Smooth muscle cell (in vitro differentiated cells): ENCODE measurements around the gene TLE3. TPM values are rescaled to one million over a fixed set of nuclear protein-coding genes. Genes with fewer than 3 reads are reported as not detected.
"Not testable (repeated sequence)": the region's sequence is repeated elsewhere in the genome, so short reads cannot be mapped to it uniquely, and the experiment has no call there.

ENCODE experiments used
- DNase-seq: peaks from one replicate; lab custom pipeline; 2025; ENCODE audit not compliant: unreplicated experiment; lab: John Stamatoyannopoulos, UW
- H2AFZ ChIP-seq: fragments of 200-600 bp; sonication (generic); 2 replicates; pipeline ENCODE4 v1.6.0; 2016; ENCODE audit warnings: antibody characterized with exemption, low read depth, mild to moderate bottlenecking
- H3F3A ChIP-seq: fragments of 200-600 bp; sonication (generic); 2 replicates; pipeline ENCODE4 v1.6.0; 2017; ENCODE audit warnings: antibody characterized with exemption, low read depth
- H3K27ac ChIP-seq: fragments of 200-600 bp; sonication (generic); 2 replicates; pipeline ENCODE4 v1.5.1; 2016; ENCODE audit warnings: low read depth, mild to moderate bottlenecking
- H3K27me3 ChIP-seq: fragments of 200-600 bp; sonication (generic); 2 replicates; pipeline ENCODE4 v1.6.1; 2016; ENCODE audit warnings: low read depth, mild to moderate bottlenecking
- H3K36me3 ChIP-seq: fragments of 200-600 bp; sonication (generic); 2 replicates; pipeline ENCODE4 v1.5.1; 2016; ENCODE audit warnings: low read depth
- H3K4me1 ChIP-seq: fragments of 200-600 bp; sonication (generic); 2 replicates; pipeline ENCODE4 v1.5.1; 2016; ENCODE audit warnings: low read depth
- H3K4me2 ChIP-seq: fragments of 200-600 bp; sonication (generic); 2 replicates; pipeline ENCODE4 v1.6.0; 2016; ENCODE audit warnings: mild to moderate bottlenecking
- H3K4me3 ChIP-seq: fragments of 200-600 bp; sonication (generic); 2 replicates; pipeline ENCODE4 v1.5.1; 2016; ENCODE audit warnings: mild to moderate bottlenecking
- H3K79me2 ChIP-seq: fragments of 200-600 bp; sonication (generic); 2 replicates; pipeline ENCODE4 v1.6.0; 2016; ENCODE audit warnings: low read depth, mild to moderate bottlenecking
- H3K9ac ChIP-seq: fragments of 200-600 bp; sonication (generic); 2 replicates; pipeline ENCODE4 v1.6.0; 2016; ENCODE audit warnings: low read depth
- H3K9me3 ChIP-seq: fragments of 200-600 bp; sonication (generic); replicated peaks from 2 replicates; pipeline ENCODE4 v1.5.1; 2016; ENCODE audit warnings: low read depth
- H4K20me1 ChIP-seq: fragments of 200-600 bp; sonication (generic); 2 replicates; pipeline ENCODE4 v1.6.0; 2016; ENCODE audit warnings: low read depth
- WGBS: methylation state at CpG from one replicate; pipeline ENCODE4 v1.1.7; 2016; ENCODE audit warnings: low lambda C conversion rate; 5-methylcytosine and 5-hydroxymethylcytosine counted together
- polyA plus RNA-seq: library from polyadenylated mRNA; unstranded; fragments of >200 nt; fragmentation: Nextera tagmentation; extraction: Ambion mirVana; gene quantifications from 2 replicates; pipeline ENCODE4 v1.2.1, GENCODE V29; 2016
- total RNA-seq: library from RNA; depleted of rRNA; stranded (reverse); fragments of >200 nt; gene quantifications from 2 replicates; pipeline ENCODE4 v1.2.3, GENCODE V29; 2014
- TF ChIP-seq, protein P1 (sequence below): fragments of 200-600 bp; sonication (generic); IDR thresholded peaks from 2 replicates; pipeline ENCODE4 v1.5.1; 2017; ENCODE audit warnings: borderline replicate concordance, mild to moderate bottlenecking, antibody characterized with exemption; ENCODE audit not compliant: insufficient read depth, poor library complexity, severe bottlenecking

Gene TLE3
- total and polyA plus RNA-seq, 2 experiments from 2014 or later: 50.9 to 53.2 TPM

DNA sequence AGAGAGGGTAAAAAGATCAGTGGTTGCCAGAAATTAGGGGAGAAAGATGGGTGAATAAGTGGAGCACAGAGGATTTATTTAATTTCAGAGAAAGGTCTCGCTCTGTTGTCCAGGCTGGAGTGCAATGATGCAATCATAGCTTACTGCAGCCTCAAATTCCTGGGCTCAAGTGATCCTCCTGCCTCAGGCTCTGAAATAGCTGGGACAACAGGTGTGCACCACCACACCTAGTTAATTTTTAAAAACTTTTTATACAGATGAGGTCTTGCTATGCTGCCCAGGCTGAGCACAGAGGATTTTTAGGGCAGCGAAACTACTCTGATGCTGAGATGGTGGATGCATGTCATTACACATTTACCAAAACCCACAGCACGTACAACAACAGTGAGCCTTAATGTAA lies 20.9 kb upstream of the TLE3 start:
- 93% methylated on average over 3 of the region's 3 CpGs for WGBS
- H3K27ac ChIP-seq: no peak overlapping the region
- no peaks in the 10 kb centered on the region for H3K79me2 ChIP-seq
- DNase-seq: no peak
- peaks cover 7% of the 10 kb centered on the region for H3K4me1 ChIP-seq
- H3K4me2 ChIP-seq: no peak overlapping the region
- no peak overlapping the region for H2AFZ ChIP-seq
- no peak overlapping the region for H3K4me3 ChIP-seq
- H3K36me3 ChIP-seq: no peaks in the 10 kb centered on the region
- TF ChIP-seq, protein P1, sequence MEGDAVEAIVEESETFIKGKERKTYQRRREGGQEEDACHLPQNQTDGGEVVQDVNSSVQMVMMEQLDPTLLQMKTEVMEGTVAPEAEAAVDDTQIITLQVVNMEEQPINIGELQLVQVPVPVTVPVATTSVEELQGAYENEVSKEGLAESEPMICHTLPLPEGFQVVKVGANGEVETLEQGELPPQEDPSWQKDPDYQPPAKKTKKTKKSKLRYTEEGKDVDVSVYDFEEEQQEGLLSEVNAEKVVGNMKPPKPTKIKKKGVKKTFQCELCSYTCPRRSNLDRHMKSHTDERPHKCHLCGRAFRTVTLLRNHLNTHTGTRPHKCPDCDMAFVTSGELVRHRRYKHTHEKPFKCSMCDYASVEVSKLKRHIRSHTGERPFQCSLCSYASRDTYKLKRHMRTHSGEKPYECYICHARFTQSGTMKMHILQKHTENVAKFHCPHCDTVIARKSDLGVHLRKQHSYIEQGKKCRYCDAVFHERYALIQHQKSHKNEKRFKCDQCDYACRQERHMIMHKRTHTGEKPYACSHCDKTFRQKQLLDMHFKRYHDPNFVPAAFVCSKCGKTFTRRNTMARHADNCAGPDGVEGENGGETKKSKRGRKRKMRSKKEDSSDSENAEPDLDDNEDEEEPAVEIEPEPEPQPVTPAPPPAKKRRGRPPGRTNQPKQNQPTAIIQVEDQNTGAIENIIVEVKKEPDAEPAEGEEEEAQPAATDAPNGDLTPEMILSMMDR: no peak
- no peaks in the 10 kb centered on the region for H3K9me3 ChIP-seq
- H3K9ac ChIP-seq: no peak overlapping the region
- H4K20me1 ChIP-seq: no peaks in the 10 kb centered on the region
- peaks cover 7% of the 10 kb centered on the region for H3F3A ChIP-seq
- no peaks in the 10 kb centered on the region for H3K27me3 ChIP-seq

DNA sequence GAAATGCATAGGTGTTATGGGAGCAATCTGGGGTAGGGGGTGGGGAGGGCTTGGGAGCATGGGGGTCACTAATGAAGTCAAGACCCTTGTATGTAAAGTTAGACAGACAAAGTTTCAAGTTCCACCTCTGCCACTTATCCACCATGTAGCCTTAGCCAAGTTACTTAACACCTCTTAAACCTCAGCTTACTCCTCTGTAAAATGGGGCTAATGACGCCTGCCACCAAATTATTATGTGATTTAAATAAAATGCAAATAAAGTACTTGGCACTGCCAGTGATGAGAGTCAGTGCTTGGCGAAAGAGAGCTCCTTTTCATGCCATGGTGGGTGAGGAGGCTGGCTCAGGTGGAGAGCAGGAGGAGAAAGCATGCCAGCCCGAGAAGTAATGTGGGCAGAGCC lies 18.6 kb upstream of the TLE3 start:
- H3K27me3 ChIP-seq: no peaks in the 10 kb centered on the region
- TF ChIP-seq, protein P1: no peak
- no peak overlapping the region for H2AFZ ChIP-seq
- no peak overlapping the region for H3K27ac ChIP-seq
- no peaks in the 10 kb centered on the region for H3K79me2 ChIP-seq
- peaks cover 15% of the 10 kb centered on the region for H3K4me1 ChIP-seq
- no peaks in the 10 kb centered on the region for H3F3A ChIP-seq
- H3K4me3 ChIP-seq: no peak overlapping the region
- no peaks in the 10 kb centered on the region for H3K9me3 ChIP-seq
- WGBS: 93% methylated on average over 3 of the region's 3 CpGs
- no peak overlapping the region for H3K4me2 ChIP-seq
- DNase-seq: no peak
- no peaks in the 10 kb centered on the region for H4K20me1 ChIP-seq
- H3K36me3 ChIP-seq: no peaks in the 10 kb centered on the region
- H3K9ac ChIP-seq: no peak overlapping the region

DNA sequence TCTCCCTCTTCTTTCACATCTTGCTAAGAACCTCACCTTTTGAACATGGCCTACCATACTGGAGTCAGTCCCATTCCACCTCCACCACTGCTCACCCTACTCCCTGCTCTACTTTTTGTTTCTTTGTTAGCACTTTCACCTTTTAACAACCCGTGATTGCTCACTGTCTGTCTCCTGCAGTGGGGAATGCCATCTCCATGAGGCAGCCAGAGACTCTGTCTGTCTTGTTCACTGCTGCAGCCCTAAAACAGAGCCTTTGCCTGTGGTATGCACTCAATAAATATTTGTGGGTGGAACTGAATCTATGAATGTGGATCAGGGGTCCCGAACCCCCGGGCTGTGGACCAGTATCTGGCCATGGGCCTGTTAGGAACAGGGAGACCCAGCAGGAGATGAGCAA lies 16.5 kb upstream of the TLE3 start:
- Histone ChIP-seq H4K20me1 (no peaks in the 10 kb centered on the region), H3K4me1 (peaks cover 27% of the 10 kb centered on the region), H3K9me3 (no peaks in the 10 kb centered on the region), H3K4me3 (no peak overlapping the region), H3K4me2 (peak overlapping the region; percentile 7), H3K27ac (peak overlapping the region; percentile 42), H2AFZ (no peak overlapping the region), H3F3A (no peaks in the 10 kb centered on the region), H3K27me3 (no peaks in the 10 kb centered on the region), H3K36me3 (no peaks in the 10 kb centered on the region), H3K79me2 (no peaks in the 10 kb centered on the region), H3K9ac (no peak overlapping the region)
- TF ChIP-seq, protein P1: no peak
- DNase-seq: no peak
- 2% methylated on average over 3 of the region's 3 CpGs for WGBS

DNA sequence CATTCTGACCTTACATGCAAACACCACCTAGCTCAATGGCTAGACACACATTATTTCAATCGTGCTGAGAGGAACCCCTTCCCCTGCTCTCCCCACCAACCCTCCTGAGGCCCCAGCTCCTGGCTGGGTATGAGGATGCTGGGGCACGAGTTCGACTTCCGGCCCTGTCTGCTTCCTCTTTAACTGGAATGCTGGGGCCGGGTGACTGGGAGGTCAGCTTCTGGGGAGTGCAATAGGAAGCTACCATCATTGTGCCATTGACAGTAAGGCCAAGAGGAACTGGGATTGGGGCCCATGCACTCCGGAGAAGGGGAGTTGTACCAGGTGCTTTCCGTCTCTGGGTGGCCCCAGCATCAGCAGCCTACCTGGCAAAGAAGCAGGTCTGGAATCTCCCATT lies 15.6 kb upstream of the TLE3 start:
- Histone ChIP-seq H2AFZ (no peak overlapping the region), H3K4me1 (peaks cover 27% of the 10 kb centered on the region), H3K9ac (no peak overlapping the region), H3K4me3 (no peak overlapping the region), H3K79me2 (no peaks in the 10 kb centered on the region), H4K20me1 (no peaks in the 10 kb centered on the region), H3K27ac (no peak overlapping the region), H3K27me3 (no peaks in the 10 kb centered on the region), H3K4me2 (no peak overlapping the region), H3F3A (no peaks in the 10 kb centered on the region), H3K36me3 (no peaks in the 10 kb centered on the region), H3K9me3 (no peaks in the 10 kb centered on the region)
- WGBS: 95% methylated on average over 7 of the region's 7 CpGs
- no peak for DNase-seq
- TF ChIP-seq, protein P1: no peak

DNA sequence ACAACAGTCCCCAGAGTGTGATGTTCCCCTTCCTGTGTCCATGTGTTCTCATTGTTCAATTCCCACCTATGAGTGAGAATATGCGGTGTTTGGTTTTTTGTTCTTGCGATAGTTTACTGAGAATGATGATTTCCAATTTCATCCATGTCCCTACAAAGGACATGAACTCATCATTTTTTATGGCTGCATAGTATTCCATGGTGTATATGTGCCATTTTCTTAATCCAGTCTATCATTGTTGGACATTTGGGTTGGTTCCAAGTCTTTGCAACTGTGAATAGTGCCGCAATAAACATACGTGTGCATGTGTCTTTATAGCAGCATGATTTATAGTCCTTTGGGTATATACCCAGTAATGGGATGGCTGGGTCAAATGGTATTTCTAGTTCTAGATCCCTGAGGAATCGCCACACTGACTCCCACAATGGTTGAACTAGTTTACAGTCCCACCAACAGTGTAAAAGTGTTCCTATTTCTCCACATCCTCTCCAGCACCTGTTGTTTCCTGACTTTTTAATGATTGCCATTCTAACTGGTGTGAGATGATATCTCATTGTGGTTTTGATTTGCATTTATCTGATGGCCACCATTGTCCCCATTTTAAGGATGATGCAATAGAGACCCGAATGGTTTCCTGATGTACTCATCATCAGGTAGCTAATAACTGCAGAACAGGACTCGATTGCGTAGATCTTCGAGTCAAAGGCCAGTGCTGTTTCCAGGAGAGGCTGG lies 15.0 kb upstream of the TLE3 start:
- H3K36me3 ChIP-seq, H3K27ac ChIP-seq, DNase-seq, H3K9me3 ChIP-seq, H3K4me2 ChIP-seq, H3F3A ChIP-seq, H2AFZ ChIP-seq, H3K27me3 ChIP-seq, H3K4me3 ChIP-seq, H3K79me2 ChIP-seq, H4K20me1 ChIP-seq, H3K9ac ChIP-seq: not testable (repeated sequence)
- 92% methylated on average over 6 of the region's 9 CpGs for WGBS
- H3K4me1 ChIP-seq: peaks cover 27% of the 10 kb centered on the region
